ENCODE results near the gene KLK1.
A peak's percentile ranks its signal among the peaks of the same experiment; 100 is the strongest.
"Not testable (repeated sequence)": the region's sequence is repeated elsewhere in the genome, so short reads cannot be mapped to it uniquely, and the experiment has no call there.

The KLK1 gene

DNA sequence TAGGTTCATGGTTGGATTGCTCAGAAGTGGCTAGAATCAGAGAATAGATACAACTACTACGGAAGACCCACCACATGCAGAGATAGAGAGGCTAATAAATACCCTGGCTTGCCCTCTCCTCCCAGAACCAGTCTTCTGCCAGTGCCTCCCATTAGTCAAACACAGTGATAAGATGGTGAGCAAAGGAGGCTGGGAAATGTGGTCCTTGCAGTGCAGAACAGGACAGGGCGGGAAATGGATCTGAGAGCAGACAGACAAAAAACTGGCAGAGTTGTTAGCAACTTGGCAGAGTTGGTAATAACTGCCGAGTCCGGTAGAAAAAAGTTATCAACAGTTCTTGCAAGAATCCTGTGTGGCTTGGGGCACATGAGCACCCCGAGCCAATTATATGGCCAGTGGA, 8.7 kb downstream of the KLK1 start:
- no peak for DNase-seq (ENCODE audit: low spot score)

- DNase-seq (ENCODE audit: low spot score): no peak
Measured at GRCh38 chr19:50812474-50812873, 11.1 kb downstream of the KLK1 start.

GRCh38 chr19:50811622-50812238, 11.9 kb downstream of the KLK1 start:
- not testable (repeated sequence) for DNase-seq (ENCODE audit: low spot score)

- no peak for DNase-seq (ENCODE audit: low spot score)
Measured at GRCh38 chr19:50808856-50809255, 14.7 kb downstream of the KLK1 start.

DNA sequence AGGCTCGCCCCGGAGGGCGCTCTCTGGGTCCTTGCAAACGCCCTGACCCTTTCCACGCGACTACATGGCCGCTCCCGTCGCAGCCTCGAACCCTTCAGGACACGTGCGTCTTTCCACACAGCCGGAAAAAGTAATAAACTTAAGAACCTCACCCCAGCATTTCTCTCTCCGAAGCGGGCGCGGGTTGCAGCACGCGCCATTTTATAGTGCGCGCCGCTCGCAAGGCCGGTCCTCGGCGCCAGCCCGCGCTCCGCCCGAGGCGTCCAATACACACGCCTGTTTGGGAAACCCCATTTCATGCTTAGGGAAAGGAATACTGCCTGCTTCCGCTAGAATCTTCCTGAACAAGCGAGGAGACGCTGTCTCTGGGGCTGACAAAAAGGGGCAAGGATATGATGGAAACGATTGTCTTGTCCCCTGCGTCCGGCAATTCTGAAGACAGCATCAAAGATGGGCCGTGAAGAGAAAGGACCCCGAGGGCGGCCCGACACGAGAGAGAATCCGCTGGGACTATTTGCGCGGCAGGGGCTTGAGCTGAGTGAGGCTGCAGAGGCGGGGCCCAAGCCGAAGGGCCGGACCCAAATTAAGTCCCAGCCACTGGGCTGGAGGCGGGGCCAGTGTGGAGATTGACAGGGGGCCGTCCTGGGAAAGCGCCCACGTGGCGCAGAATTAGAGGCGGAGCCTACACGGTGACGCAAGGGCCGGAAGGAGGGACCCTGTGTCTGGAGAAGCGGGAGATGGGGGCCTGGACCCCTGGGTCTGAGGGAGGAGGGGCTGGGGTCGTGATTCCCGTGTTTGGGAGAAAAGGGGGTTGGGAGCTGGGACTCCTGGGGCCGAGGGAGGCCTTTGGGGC, 18.9 kb downstream of the KLK1 start:
- DNase-seq (ENCODE audit: low spot score): peak; percentile 99

DNA sequence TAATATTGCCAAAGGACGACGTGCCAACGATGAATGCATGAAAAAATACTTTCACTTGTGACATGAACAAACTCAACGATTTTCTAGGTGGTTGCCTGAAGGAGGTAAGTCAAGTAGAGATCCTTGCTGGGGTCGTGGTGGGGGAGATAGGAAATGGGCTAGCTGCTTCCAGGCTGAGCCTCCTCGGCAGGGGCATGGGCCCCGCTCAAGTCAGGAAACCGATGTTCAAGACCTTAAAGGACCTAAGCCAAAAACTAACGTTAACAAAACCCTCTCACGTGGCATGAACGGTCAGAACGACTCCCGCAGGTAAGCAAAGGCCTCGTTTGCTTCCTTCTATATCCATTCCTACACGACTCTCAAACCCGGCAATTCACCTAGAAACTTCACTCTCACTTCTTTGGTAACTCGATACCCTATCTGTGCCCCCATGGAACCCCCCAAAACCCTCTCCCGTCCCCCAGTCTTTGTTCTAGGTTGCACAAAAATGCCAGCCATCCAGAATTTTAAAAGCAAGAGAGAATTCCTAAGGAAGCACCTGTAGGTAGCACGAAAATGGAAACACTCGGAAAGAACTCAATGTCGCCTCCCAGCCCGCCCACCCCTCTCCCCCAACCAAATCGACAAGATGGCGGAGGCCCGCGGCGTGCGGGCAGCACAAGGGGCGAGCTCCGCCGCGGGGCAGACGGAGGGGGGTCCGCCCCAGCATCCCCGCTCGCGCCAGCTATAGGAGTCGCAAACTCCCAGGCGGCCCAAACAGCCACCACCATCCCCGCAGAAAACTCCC, 19.8 kb downstream of the KLK1 start:
- DNase-seq (ENCODE audit: low spot score): peak; percentile 39

DNA sequence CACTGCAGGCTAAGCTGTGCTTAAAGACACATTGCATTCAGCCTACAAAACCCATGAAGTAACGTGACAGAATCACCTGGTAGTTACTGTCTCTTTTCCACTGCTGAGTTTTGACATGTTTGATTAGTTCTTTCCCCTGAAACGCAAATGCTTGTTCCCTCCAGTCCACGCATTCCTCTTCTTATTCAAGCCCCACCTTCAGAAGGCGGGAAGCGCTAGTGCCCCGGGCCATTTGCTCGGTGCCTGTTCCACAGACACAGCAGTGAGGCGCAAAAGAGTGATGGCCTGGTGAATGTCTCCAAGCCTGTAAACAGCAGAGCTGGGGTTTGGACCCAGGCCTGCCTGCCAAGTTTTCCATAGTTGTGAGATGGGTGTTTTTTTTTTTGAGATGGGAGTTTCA, 22.5 kb downstream of the KLK1 start:
- no peak for DNase-seq (ENCODE audit: low spot score)

DNA sequence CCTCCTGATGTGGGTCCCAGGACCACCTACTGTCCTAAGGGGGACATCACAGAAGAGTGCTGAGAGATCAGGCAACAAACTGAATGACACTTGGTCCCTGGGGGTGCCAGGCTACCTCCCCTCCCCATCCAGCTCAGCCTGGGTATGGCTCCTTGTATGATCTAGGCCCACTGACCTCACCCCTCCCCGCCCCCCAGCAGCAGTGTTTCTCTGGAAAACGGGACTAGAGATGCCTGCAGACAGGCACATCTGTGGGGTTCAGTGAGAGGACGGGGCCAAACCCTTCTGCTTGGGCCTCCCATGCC, 24.1 kb downstream of the KLK1 start:
- no peak for DNase-seq (ENCODE audit: low spot score)

DNA sequence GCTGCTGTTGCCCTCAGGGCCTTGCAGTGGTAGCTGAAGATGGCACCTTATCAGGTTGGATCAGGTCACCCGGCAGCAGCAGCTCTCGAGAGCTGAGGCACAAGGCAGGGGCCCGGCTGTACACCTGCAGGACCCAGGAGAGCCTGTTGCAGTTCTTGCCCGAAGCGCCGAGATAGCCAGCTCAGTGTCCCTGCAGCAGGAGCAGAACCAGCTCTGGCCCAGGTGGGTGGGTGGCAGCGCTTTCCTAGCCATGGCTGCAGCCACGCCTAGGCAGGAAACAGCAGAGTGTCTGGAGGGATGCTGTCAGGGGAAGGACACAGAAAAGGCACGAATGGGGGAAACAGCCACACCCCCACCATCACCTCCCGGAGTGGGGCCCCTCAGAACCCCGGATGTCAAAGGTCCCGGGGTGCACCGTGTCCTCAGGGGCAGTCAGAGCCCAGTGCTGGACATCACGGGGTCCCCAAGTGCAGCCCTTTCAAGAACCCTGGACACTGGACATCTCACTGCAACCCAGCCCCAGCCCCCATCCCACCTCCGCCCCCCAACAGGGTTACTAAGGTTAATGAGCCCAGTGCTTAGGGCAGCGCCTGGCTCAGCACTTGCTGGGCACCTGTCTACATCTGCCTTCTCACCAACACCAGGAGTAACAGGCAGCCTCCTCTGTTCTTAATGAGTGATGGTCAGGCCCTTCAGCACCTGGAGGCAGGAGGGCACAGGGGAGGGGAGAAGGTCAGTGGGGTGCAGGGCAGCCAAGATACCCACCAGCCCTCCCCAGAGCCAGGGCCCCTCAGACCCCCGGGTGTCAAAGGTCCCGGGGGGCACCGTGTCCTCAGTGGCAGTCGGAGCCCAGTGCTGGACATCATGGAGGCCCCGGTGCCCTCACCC, 24.7 kb downstream of the KLK1 start:
- DNase-seq (ENCODE audit: low spot score): no peak

GRCh38 chr19:50797781-50798658, 25.6 kb downstream of the KLK1 start:
- DNase-seq (ENCODE audit: low spot score): no peak

DNA sequence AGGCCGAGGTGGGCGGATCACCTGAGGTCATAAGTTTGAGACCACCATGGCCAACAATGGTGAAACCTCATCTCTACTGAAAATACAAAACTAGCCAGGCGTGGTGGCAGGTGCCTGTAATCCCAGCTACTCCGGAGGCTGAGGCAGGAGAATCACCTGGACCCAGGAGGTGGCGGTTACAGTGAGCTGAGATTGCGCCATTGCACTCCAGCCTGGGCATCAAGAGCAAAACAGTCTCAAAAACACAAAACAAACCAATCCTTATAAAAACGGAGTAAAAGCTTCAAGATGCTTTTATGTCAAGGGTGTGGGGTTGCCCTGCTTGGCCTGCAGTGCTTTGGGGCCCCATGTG, 26.2 kb downstream of the KLK1 start:
- DNase-seq (ENCODE audit: low spot score): no peak

GRCh38 chr19:50796634-50797428, 26.8 kb downstream of the KLK1 start:
- no peak for DNase-seq (ENCODE audit: low spot score)

GRCh38 chr19:50796128-50796633, 27.4 kb downstream of the KLK1 start:
- DNase-seq (ENCODE audit: low spot score): no peak

- no peak for DNase-seq (ENCODE audit: low spot score)
Measured at GRCh38 chr19:50795664-50796073, 27.9 kb downstream of the KLK1 start.

GRCh38 chr19:50794876-50795663, 28.5 kb downstream of the KLK1 start:
- DNase-seq (ENCODE audit: low spot score): no peak

DNA sequence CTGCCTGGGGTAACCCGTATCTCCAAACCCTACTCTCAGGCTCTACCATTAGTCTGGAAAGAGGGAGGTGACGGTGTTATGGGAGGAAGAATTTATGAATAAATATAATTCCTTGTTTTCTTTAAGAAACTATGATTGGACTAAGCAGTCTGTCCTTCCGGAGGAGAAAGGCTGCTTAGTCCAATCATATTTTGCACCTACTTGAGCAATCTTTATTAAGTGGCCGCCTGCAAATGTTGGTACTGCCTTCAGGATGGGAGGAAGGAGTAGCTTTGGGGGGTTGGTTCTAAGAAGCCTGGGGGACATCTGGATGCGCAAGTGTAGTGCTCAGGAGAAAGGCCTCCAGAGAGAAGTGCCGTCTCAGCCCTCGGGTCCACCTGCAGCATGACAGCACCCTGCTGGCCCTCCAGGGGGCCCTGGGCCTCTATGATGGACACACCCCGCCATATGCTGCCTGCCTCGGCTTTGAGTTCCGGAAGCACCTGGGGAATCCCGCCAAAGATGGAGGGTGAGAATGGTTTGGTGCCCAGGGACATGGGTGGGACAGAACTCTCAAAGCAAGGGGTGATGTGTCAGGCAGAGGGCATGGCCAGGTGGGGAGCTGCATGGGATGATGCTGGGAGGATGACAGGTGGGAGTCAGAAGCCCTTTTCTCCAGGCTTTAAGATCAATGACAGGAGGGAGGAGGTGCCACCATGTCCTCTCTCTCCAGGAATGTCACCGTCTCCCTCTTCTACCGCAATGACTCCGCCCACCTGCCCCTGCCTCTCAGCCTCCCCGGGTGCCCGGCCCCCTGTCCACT, 29.3 kb downstream of the KLK1 start:
- no peak for DNase-seq (ENCODE audit: low spot score)

DNA sequence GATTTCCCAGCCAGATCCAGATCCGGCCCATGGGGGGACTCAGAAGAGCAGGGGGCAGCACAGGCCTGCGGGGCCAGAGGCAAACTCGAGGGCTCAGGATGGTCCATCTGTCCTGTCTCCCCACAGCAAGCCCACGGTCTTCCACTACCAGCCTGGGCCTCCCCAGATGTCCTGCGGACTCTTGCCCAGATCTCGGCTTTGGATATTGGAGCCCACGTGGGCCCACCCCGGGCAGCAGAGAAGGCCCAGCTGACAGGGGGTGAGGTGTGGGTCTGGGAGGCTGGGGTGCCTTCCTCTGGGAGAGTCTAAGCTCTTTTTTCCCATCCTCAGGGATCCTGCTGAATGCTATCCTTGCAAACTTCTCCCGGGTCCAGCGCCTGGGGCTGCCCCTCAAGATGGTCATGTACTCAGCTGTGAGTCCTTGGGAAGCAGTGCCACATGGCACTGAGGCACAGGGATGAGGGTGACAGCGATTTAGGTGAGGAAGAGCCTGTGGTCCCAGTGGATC, 30.0 kb downstream of the KLK1 start:
- no peak for DNase-seq (ENCODE audit: low spot score)
